Natural killer cell (primary cell): ENCODE measurements around the gene POLDIP3. TPM values are rescaled to one million over a fixed set of nuclear protein-coding genes. Genes with fewer than 3 reads are reported as not detected.

Source experiments
- ATAC-seq, 3 donors: fragments of 150-1000 bp in 2 of 3; fragments of 200-7000 bp in 1 of 3; cut with Tn5 transposase; 1 replicate in 1 of 3; 2 replicates in 2 of 3; pipeline ENCODE4 v1.10.0; 2021; ENCODE audit warnings: mild to moderate bottlenecking in 2 of 3, moderate library complexity in 2 of 3
- DNase-seq, 2 donors: peaks; one replicate each; pipeline versions ENCODE4 v3.0.0 to v3.0.0-alpha.2; 2013 to 2021; ENCODE audit warnings: mixed read lengths in 1 of 2
- H3K27ac ChIP-seq: one replicate; pipeline ENCODE4 v1.5.1; 2013; ENCODE audit warnings: mild to moderate bottlenecking, low read length
- H3K27me3 ChIP-seq: one replicate; pipeline ENCODE4 v1.6.1; 2013; ENCODE audit warnings: low read length; ENCODE audit not compliant: control insufficient read depth, insufficient read depth
- H3K36me3 ChIP-seq: one replicate; pipeline ENCODE4 v1.6.1; 2013; ENCODE audit warnings: low read length; ENCODE audit not compliant: control insufficient read depth, insufficient read depth
- H3K4me1 ChIP-seq: one replicate; pipeline ENCODE4 v1.6.1; 2013; ENCODE audit warnings: low read length; ENCODE audit not compliant: control insufficient read depth, insufficient read depth
- H3K4me3 ChIP-seq: one replicate; pipeline ENCODE4 v1.5.1; 2013; ENCODE audit warnings: low read length
- H3K9me3 ChIP-seq: one replicate; pipeline ENCODE4 v1.6.1; 2013; ENCODE audit warnings: low read length; ENCODE audit not compliant: control insufficient read depth, insufficient read depth
- H3K27ac Mint-ChIP-seq, 2 donors: one replicate each; pipeline ENCODE4 v1.8.0; 2022; ENCODE audit warnings: mild to moderate bottlenecking in 2 of 2, mixed read lengths in 2 of 2, moderate library complexity in 1 of 2
- H3K27me3 Mint-ChIP-seq, 2 donors: one replicate each; pipeline ENCODE4 v1.8.0; 2022; ENCODE audit warnings: low read depth in 2 of 2, mixed read lengths in 2 of 2
- H3K36me3 Mint-ChIP-seq: one replicate; pipeline ENCODE4 v1.8.0; 2022; ENCODE audit warnings: mixed read lengths
- H3K4me1 Mint-ChIP-seq, 2 donors: one replicate each; pipeline ENCODE4 v1.8.0; 2022; ENCODE audit warnings: mixed read lengths in 2 of 2
- H3K4me3 Mint-ChIP-seq: one replicate; pipeline ENCODE4 v1.8.0; 2022; ENCODE audit warnings: mild to moderate bottlenecking, moderate library complexity, mixed read lengths
- H3K9me3 Mint-ChIP-seq, 2 donors: one replicate each; pipeline ENCODE4 v1.8.0; 2022; ENCODE audit warnings: mixed read lengths in 2 of 2
- CTCF ChIP-seq: fragments of 200-600 bp; IDR thresholded peaks from one replicate; pipeline ENCODE4 v1.8.0; 2022; ENCODE audit warnings: antibody characterized with exemption
- WGBS: methylation state at CpG from one replicate; pipeline ENCODE4 v1.1.7; 2013; ENCODE audit warnings: missing lambda C conversion rate; ENCODE audit not compliant: insufficient coverage; 5-methylcytosine and 5-hydroxymethylcytosine counted together
- intact Hi-C: fragments of 100-400 bp; cut with micrococcal nuclease; formaldehyde crosslinking; loops from one replicate; pipeline ENCODE4 v1.14.2; 2022
- total RNA-seq, 4 donors: library from RNA; stranded (reverse); fragments of 120-200 nt in 1 of 4; gene quantifications; one replicate each; pipeline versions ENCODE4 v1.2.3 to v1.2.4, GENCODE V29; 2013 to 2022

The POLDIP3 gene
- total RNA-seq, 3 donors from 2014 or later (not counting 1 experiment from before 2014, with no cell fraction given): 66.1 to 82.8 (median 70.8) TPM

- Histone ChIP-seq H3K4me1 (no peaks in the 10 kb centered on the region), H3K36me3 (peaks cover 62% of the 10 kb centered on the region), H3K4me3 (no peak overlapping the region), H3K27ac (no peak overlapping the region), H3K9me3 (no peaks in the 10 kb centered on the region), H3K27me3 (no peaks in the 10 kb centered on the region)
- no peaks in the 10 kb centered on the region for H3K36me3 Mint-ChIP-seq
- H3K4me1 Mint-ChIP-seq: no peaks in the 10 kb centered on the region
- no peaks in the 10 kb centered on the region for H3K27me3 Mint-ChIP-seq
- ATAC-seq (no peak), DNase-seq (no peak)
- intact Hi-C loops: no loop called here
- no peak overlapping the region for H3K27ac Mint-ChIP-seq
- H3K4me3 Mint-ChIP-seq: no peak overlapping the region
- H3K9me3 Mint-ChIP-seq: no peaks in the 10 kb centered on the region
- no peak for TF ChIP-seq CTCF
- 96% methylated on average over 28 of the region's 28 CpGs for WGBS
Measured at GRCh38 chr22:42630901-42631602, 16.4 kb upstream of the POLDIP3 start.

- Mint-ChIP-seq H3K4me1 (no peaks in the 10 kb centered on the region), H3K27ac (no peak overlapping the region), H3K36me3 (no peaks in the 10 kb centered on the region), H3K9me3 (no peaks in the 10 kb centered on the region), H3K4me3 (no peak overlapping the region), H3K27me3 (no peaks in the 10 kb centered on the region)
- 99% methylated on average over 18 of the region's 18 CpGs for WGBS
- no peak for ATAC-seq
- no peaks in the 10 kb centered on the region for H3K4me1 ChIP-seq
- TF ChIP-seq CTCF: no peak
- H3K27ac ChIP-seq: no peak overlapping the region
- intact Hi-C loops: no loop called here
- no peak overlapping the region for H3K4me3 ChIP-seq
- no peaks in the 10 kb centered on the region for H3K9me3 ChIP-seq
- H3K27me3 ChIP-seq: no peaks in the 10 kb centered on the region
- H3K36me3 ChIP-seq: peaks cover 62% of the 10 kb centered on the region
- no peak for DNase-seq
Measured at GRCh38 chr22:42630211-42630610, 15.5 kb upstream of the POLDIP3 start.

GRCh38 chr22:42627981-42628380 lies 13.3 kb upstream of the POLDIP3 start:
- intact Hi-C loops: no loop called here

More at GRCh38 chr22:42627981-42628380, 13.3 kb upstream of the POLDIP3 start:
- peaks cover 10% of the 10 kb centered on the region for H3K4me1 ChIP-seq
- no peaks in the 10 kb centered on the region for H3K36me3 Mint-ChIP-seq
- peaks cover 66% of the 10 kb centered on the region for H3K36me3 ChIP-seq
- no peaks in the 10 kb centered on the region for H3K9me3 Mint-ChIP-seq
- H3K9me3 ChIP-seq: no peaks in the 10 kb centered on the region
- ATAC-seq (no peak), DNase-seq (no peak)
- H3K4me3 Mint-ChIP-seq: no peak overlapping the region
- H3K4me1 Mint-ChIP-seq: no peaks in the 10 kb centered on the region
- no peaks in the 10 kb centered on the region for H3K27me3 ChIP-seq
- no peak overlapping the region for H3K27ac Mint-ChIP-seq
- no peak overlapping the region for H3K27ac ChIP-seq
- WGBS: 98% methylated on average over 9 of the region's 9 CpGs
- no peak for TF ChIP-seq CTCF
- no peak overlapping the region for H3K4me3 ChIP-seq
- H3K27me3 Mint-ChIP-seq: no peaks in the 10 kb centered on the region
